MM.1S (cell line): ENCODE measurements around the gene CPAMD8.
"Not testable (repeated sequence)": the region's sequence is repeated elsewhere in the genome, so short reads cannot be mapped to it uniquely, and the experiment has no call there.

Experiments used
- DNase-seq: peaks from one replicate; pipeline ENCODE4 v3.0.0-alpha.2; 2015
- H2AFZ ChIP-seq: fragments of 300-600 bp; sonication (generic); 2 replicates; pipeline ENCODE4 v1.6.0; 2016; ENCODE audit warnings: antibody characterized with exemption, low read length
- H3F3A ChIP-seq: fragments of 300-600 bp; sonication (generic); 2 replicates; pipeline ENCODE4 v1.6.1; 2016; ENCODE audit warnings: mild to moderate bottlenecking, antibody characterized with exemption, low read length, moderate library complexity, mixed read lengths; ENCODE audit not compliant: insufficient read depth
- H3K27ac ChIP-seq: fragments of 300-600 bp; sonication (generic); 2 replicates; pipeline ENCODE4 v1.5.1; 2016; ENCODE audit warnings: mild to moderate bottlenecking, low read length
- H3K27me3 ChIP-seq: fragments of 300-600 bp; sonication (generic); replicated peaks from 2 replicates; pipeline ENCODE4 v1.6.0; 2016; ENCODE audit warnings: low read length; ENCODE audit not compliant: insufficient read depth
- H3K36me3 ChIP-seq: fragments of 300-600 bp; sonication (generic); replicated peaks from 2 replicates; pipeline ENCODE4 v1.6.1; 2016; ENCODE audit warnings: mild to moderate bottlenecking, low read length, mixed read lengths; ENCODE audit not compliant: insufficient read depth
- H3K4me1 ChIP-seq: fragments of 300-600 bp; sonication (generic); 2 replicates; pipeline ENCODE4 v1.6.1; 2016; ENCODE audit warnings: low read length, mixed read lengths
- H3K4me2 ChIP-seq: fragments of 300-600 bp; sonication (generic); 2 replicates; pipeline ENCODE4 v1.6.0; 2016; ENCODE audit warnings: low read depth, low read length
- H3K4me3 ChIP-seq: fragments of 300-600 bp; sonication (generic); 2 replicates; pipeline ENCODE4 v1.5.1; 2016; ENCODE audit warnings: low read length, mixed read lengths
- H3K79me2 ChIP-seq: fragments of 300-600 bp; sonication (generic); 2 replicates; pipeline ENCODE4 v1.6.1; 2016; ENCODE audit warnings: mixed run types, low read length, mixed read lengths
- H3K9ac ChIP-seq: fragments of 300-600 bp; sonication (generic); 2 replicates; pipeline ENCODE4 v1.6.1; 2016; ENCODE audit warnings: low read length, mixed read lengths
- H3K9me2 ChIP-seq: fragments of 300-600 bp; sonication (generic); replicated peaks from 2 replicates; pipeline ENCODE4 v1.6.1; 2016; ENCODE audit warnings: mild to moderate bottlenecking, low read length, mixed read lengths; ENCODE audit not compliant: insufficient read depth
- H3K9me3 ChIP-seq: fragments of 300-600 bp; sonication (generic); replicated peaks from 2 replicates; pipeline ENCODE4 v1.6.1; 2016; ENCODE audit warnings: mild to moderate bottlenecking, low read length, mixed read lengths; ENCODE audit not compliant: insufficient read depth
- H4K20me1 ChIP-seq: fragments of 300-600 bp; sonication (generic); 2 replicates; pipeline ENCODE4 v1.6.1; 2016; ENCODE audit warnings: mild to moderate bottlenecking, low read length, moderate library complexity, mixed read lengths; ENCODE audit not compliant: insufficient read depth
- CTCF ChIP-seq: fragments of 300-600 bp; sonication (generic); IDR thresholded peaks from 2 replicates; pipeline ENCODE4 v1.5.1; 2016; ENCODE audit warnings: antibody characterized with exemption, low read length, mixed read lengths
- EZH2 ChIP-seq: fragments of 300-600 bp; sonication (generic); optimal IDR thresholded peaks from 2 replicates; pipeline ENCODE3; 2017; ENCODE audit warnings: low read depth, mild to moderate bottlenecking, antibody characterized with exemption, low read length, mixed read lengths
- EZH2phosphoT487 ChIP-seq: fragments of 300-600 bp; sonication (generic); IDR thresholded peaks from 2 replicates; pipeline ENCODE4 v1.6.1; 2018; ENCODE audit warnings: antibody characterized with exemption, low read length

CPAMD8 gene

GRCh38 chr19:16938211-16938610, 88.4 kb downstream of the CPAMD8 start:
- no peak overlapping the region for H3K27ac ChIP-seq
- H3K9me3 ChIP-seq, result no peaks in the 10 kb centered on the region
- TF ChIP-seq EZH2phosphoT487 (no peak), EZH2 (no peak), CTCF (no peak)
- no peak overlapping the region for H3K4me2 ChIP-seq
- no peak for DNase-seq
- no peaks in the 10 kb centered on the region for H3K79me2 ChIP-seq
- H4K20me1 ChIP-seq, result no peaks in the 10 kb centered on the region
- H2AFZ ChIP-seq, result no peak overlapping the region
- no peaks in the 10 kb centered on the region for H3F3A ChIP-seq
- H3K4me3 ChIP-seq, result no peak overlapping the region
- no peak overlapping the region for H3K9ac ChIP-seq
- H3K36me3 ChIP-seq, result no peaks in the 10 kb centered on the region
- H3K27me3 ChIP-seq, result peaks cover 44% of the 10 kb centered on the region; the same call in 1 of the 2 replicates
- no peaks in the 10 kb centered on the region for H3K4me1 ChIP-seq
- no peaks in the 10 kb centered on the region for H3K9me2 ChIP-seq

- H3K27ac ChIP-seq, H3K4me3 ChIP-seq, DNase-seq, H3K36me3 ChIP-seq, H4K20me1 ChIP-seq, H3K4me2 ChIP-seq, H3K9me2 ChIP-seq, H3K9ac ChIP-seq, H3F3A ChIP-seq, H3K79me2 ChIP-seq, H3K9me3 ChIP-seq, H3K4me1 ChIP-seq, H2AFZ ChIP-seq: not testable (repeated sequence)
- H3K27me3 ChIP-seq, result peaks cover 45% of the 10 kb centered on the region; the same call in 1 of the 2 replicates
Measured at GRCh38 chr19:16937796-16938195, 88.8 kb downstream of the CPAMD8 start.

- TF ChIP-seq EZH2 (no peak), EZH2phosphoT487 (no peak), CTCF (no peak)
- no peaks in the 10 kb centered on the region for H3K4me1 ChIP-seq
- H3K9me3 ChIP-seq, result no peaks in the 10 kb centered on the region
- DNase-seq, result no peak
- no peak overlapping the region for H3K27ac ChIP-seq
- no peaks in the 10 kb centered on the region for H3K9me2 ChIP-seq
- no peaks in the 10 kb centered on the region for H3K36me3 ChIP-seq
- no peak overlapping the region for H3K4me3 ChIP-seq
- peaks cover 48% of the 10 kb centered on the region; the same call in 1 of the 2 replicates for H3K27me3 ChIP-seq
- no peaks in the 10 kb centered on the region for H4K20me1 ChIP-seq
- no peaks in the 10 kb centered on the region for H3F3A ChIP-seq
- no peak overlapping the region for H3K9ac ChIP-seq
- no peak overlapping the region for H3K4me2 ChIP-seq
- no peaks in the 10 kb centered on the region for H3K79me2 ChIP-seq
- H2AFZ ChIP-seq, result no peak overlapping the region
Measured at GRCh38 chr19:16936901-16937300, 89.7 kb downstream of the CPAMD8 start.

GRCh38 chr19:16934489-16934888, 92.1 kb downstream of the CPAMD8 start:
- Histone ChIP-seq H3K9me3 (no peaks in the 10 kb centered on the region), H3K4me2 (no peak overlapping the region), H3K79me2 (no peaks in the 10 kb centered on the region), H3F3A (no peaks in the 10 kb centered on the region), H3K9me2 (no peaks in the 10 kb centered on the region), H3K4me3 (no peak overlapping the region), H3K27ac (no peak overlapping the region), H4K20me1 (no peaks in the 10 kb centered on the region), H3K27me3 (peaks cover 58% of the 10 kb centered on the region), H3K9ac (no peak overlapping the region), H2AFZ (no peak overlapping the region), H3K36me3 (no peaks in the 10 kb centered on the region), H3K4me1 (no peaks in the 10 kb centered on the region)
- TF ChIP-seq EZH2phosphoT487, result no peak
- no peak for DNase-seq
